GM10266 (cell line): ENCODE measurements around the gene RNF113B.

Source experiments
- DNase-seq: peaks from one replicate; pipeline ENCODE4 v3.0.0; 2012; ENCODE audit errors: extremely low spot score
- TF ChIP-seq, protein P1 (sequence below): IDR thresholded peaks from 2 replicates; pipeline ENCODE4 v1.5.1; 2012; ENCODE audit warnings: mild to moderate bottlenecking, low read depth; ENCODE audit not compliant: control insufficient read depth, insufficient read depth; ENCODE audit errors: missing control alignments

RNF113B gene

DNA sequence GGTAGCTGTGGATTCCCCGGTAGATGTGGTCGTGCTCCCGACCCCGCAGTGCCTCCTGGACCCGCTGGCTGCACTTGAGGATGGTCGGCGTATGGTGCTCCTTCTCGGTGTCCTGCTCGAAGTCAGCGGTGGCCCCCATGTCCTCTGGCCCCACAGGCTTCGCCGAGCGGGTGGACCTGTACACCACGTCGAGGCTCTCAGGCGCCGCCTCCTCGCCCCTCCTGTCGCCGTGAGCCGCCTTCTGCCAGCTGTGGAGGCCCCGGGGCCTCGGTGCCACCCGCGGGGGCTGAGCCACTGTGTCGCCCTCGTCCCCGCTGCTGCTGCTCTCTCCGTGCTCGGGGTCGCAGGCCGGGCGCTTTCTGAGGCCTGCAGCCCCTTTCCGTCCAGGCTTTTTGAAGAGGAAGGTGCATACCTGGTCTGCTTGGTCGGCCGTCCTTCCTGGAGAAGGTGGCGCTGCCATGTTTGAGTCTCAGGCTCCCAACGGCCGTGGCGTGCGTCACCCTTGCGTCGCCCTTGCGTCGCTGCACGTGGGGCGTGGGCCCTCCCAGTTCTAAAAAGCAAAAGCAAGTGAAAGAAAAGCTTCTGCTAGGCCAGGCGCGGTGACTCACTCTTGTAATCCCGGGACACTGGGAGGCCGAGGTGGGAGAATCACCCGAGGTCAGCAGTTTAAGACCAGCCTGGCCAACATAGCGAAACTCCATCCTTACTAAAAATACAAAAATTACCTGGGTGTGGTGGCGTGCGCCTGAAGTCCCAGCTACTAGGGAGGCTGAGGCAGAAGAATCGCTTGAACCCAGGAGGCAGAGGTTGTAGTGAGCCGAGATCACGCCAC is at the start of gene RNF113B:
TSS of gene RNF113B (minus strand) at position 493 of the 832 bp plus-strand sequence. CDS start at position 460, 33 bp downstream.
- TF ChIP-seq, protein P1, sequence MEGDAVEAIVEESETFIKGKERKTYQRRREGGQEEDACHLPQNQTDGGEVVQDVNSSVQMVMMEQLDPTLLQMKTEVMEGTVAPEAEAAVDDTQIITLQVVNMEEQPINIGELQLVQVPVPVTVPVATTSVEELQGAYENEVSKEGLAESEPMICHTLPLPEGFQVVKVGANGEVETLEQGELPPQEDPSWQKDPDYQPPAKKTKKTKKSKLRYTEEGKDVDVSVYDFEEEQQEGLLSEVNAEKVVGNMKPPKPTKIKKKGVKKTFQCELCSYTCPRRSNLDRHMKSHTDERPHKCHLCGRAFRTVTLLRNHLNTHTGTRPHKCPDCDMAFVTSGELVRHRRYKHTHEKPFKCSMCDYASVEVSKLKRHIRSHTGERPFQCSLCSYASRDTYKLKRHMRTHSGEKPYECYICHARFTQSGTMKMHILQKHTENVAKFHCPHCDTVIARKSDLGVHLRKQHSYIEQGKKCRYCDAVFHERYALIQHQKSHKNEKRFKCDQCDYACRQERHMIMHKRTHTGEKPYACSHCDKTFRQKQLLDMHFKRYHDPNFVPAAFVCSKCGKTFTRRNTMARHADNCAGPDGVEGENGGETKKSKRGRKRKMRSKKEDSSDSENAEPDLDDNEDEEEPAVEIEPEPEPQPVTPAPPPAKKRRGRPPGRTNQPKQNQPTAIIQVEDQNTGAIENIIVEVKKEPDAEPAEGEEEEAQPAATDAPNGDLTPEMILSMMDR = no peak
- no peak for DNase-seq

DNA sequence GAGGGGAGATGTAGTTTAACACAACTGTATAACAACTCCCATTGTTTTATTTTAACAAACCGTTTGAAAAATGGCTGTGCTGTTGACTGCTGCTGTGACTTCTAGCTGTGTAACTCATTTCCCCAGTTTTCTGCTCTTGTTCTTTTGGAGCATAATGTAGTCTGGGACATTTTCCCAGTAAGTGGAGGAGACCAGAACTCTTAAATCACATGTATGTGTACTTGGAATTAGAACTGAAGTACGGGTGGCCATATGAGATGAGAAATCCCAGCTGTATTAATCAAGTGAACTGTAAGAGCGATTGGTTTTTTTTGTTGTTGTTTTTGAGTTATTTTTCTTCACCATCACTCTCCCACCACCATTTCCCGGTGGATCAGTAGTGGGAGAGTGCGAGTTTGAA is 49.4 kb upstream of the RNF113B start:
- no peak for DNase-seq
- TF ChIP-seq, protein P1 = no peak

DNA sequence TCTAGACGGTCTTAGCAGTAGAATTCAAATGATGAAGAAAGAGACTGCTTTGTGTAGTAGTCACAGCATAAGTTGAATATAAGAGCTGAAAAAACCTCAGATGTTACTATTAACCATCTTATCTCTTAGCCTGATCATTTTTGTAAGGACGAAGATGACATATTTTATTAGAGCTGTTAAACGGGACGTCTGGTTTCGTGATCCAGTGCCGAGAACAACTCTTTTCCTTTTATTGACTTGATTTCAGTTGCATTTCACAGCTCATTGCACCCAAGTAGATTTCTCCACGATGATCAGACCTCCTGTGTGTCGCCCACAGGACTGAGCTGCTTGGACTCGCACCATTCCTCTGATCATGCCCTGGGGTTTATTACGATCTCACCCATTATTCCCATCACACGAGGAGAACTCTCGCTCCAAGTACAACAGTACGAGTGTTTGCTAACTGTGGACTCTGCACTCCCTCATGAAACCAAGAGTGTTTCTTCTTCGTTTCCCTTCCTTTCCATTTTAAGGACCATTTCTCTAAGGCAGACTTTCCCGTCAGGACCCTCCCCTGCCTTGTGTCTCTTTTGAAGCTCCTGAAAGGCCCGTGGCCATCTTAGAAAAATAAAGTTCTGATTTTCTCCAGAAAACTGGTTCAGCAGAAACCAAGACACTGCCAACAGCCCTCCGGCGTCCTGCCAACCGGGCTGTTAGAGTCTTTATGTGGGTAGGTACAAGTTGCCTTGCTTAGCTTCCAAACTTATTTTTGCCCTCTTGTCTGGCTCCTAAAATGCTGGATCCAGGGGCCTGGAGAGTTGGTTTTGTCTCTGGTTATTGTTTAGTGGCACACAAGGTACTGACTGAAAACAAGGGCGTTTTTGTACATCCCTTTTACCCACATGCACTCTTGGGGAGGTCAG is 48.2 kb upstream of the RNF113B start:
- no peak for DNase-seq
- TF ChIP-seq, protein P1 = no peak

DNA sequence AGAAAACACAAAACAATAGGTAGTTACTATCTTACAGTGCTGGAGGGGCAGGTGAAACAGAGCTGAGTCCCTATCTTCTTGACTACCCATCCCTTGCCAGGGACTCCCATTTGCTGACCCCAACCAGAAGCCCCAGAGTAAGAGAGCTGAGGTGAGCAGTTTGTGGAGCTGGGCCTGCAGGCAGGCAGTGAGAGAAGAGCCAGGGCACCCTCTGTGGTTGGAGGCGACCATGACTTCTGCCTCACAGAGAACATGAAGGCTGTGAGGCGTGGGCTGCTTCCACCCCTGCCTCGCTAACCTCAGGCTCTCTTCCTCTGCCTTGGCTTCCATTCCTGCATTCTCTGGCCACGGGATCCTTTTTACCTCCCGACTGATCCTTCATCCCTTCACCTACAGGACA is 47.5 kb upstream of the RNF113B start:
- TF ChIP-seq, protein P1 = no peak
- no peak for DNase-seq

DNA sequence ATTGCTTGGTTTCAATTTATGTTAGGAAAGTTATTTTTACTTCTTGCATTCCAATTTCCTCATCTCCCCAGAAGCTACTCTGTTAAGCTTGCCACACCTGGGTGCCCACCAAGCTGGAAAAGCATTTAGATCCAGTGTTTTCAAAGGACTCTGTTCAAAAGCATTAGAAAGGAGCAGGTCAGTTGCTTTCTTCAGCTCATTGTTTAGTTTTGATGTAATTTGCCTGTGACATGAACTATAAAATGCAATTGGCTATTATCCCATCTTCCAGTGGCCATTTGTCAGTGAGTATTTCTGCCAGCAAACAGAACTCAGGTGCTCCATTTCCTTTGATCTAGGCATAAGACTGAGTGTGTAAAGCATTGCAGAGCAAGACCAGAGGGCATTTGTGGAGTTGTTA is 46.7 kb upstream of the RNF113B start:
- no peak for DNase-seq
- TF ChIP-seq, protein P1 = no peak

DNA sequence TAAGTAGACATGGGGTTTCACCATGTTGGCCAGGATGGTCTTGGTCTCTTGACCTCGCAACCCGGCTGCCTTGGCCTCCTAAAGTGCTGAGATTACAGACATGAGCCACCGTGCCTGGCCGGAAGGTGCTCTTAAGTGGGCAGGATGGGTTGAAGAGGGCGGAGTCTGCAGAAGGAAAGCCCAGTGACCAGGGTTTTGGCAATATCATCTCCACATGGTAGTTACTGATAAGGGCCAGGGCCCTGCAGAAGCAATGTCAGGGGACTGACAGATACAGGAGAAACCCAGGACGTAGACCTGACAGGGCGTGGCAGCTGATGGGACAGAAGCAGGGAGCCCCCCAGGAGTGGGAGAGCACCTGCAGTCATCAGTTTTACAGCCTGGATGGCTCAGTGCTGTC is 45.7 kb upstream of the RNF113B start:
- no peak for DNase-seq
- TF ChIP-seq, protein P1 = no peak

DNA sequence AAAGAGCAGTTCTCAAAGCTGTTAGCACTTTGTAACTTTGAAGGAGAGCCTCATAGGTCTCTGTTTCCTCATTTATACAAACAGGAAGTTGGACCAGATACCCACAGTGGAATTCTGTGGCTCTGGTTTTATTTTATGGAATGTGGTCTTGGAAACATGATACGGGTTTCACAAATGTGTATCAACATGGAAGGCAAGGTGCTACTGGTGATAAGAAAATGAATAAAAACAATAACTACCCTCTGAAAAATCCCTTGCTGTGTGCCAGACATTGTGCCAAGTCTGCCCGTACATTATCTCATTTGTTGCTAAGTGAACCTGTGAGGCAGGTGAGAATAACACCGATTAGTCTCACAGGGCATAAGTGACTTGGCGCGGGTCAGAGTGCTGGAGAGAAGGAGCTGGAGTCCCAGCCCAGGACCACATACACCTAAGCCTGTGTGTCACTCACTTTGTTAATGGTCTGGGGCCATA is 45.0 kb upstream of the RNF113B start:
- DNase-seq = no peak
- TF ChIP-seq, protein P1 = no peak
